T-helper 2 cell treated with Interferon-gamma antibody and Interleukin-4, amounts not matched to agents 5 μg/mL and 100 μg/mL, for 36 hours (primary cell): ENCODE results near the gene CACNA1C.
A peak's percentile ranks its signal among the peaks of the same experiment; 100 is the strongest.

Experiments used
- DNase-seq: peaks from one replicate; pipeline ENCODE4 v3.0.0; 2021; ENCODE audit warnings: low spot score
- H3K27ac Mint-ChIP-seq: one replicate; pipeline ENCODE4 v1.8.0; 2021; ENCODE audit warnings: mild to moderate bottlenecking, mixed read lengths
- H3K27me3 Mint-ChIP-seq: one replicate; pipeline ENCODE4 v1.8.0; 2021; ENCODE audit warnings: low read depth, mixed read lengths
- H3K36me3 Mint-ChIP-seq: one replicate; pipeline ENCODE4 v1.8.0; 2021; ENCODE audit warnings: low read depth, mixed read lengths
- H3K4me1 Mint-ChIP-seq: one replicate; pipeline ENCODE4 v1.8.0; 2021; ENCODE audit warnings: low read depth, mixed read lengths
- H3K4me3 Mint-ChIP-seq: one replicate; pipeline ENCODE4 v1.8.0; 2022; ENCODE audit warnings: mild to moderate bottlenecking, moderate library complexity, mixed read lengths
- H3K9me3 Mint-ChIP-seq: one replicate; pipeline ENCODE4 v1.8.0; 2021; ENCODE audit warnings: mixed read lengths

CACNA1C gene

GRCh38 chr12:2387103-2387834, 334.5 kb downstream of the CACNA1C start:
- H3K27ac Mint-ChIP-seq = no peak overlapping the region
- DNase-seq = peak; percentile 27

GRCh38 chr12:2389079-2389790, 336.4 kb downstream of the CACNA1C start:
- H3K4me3 Mint-ChIP-seq = no peak overlapping the region
- no peak for DNase-seq
- no peaks in the 10 kb centered on the region for H3K36me3 Mint-ChIP-seq
- H3K4me1 Mint-ChIP-seq = no peaks in the 10 kb centered on the region
- H3K27me3 Mint-ChIP-seq = peaks cover 10% of the 10 kb centered on the region
- H3K9me3 Mint-ChIP-seq = no peaks in the 10 kb centered on the region
- no peak overlapping the region for H3K27ac Mint-ChIP-seq

More at GRCh38 chr12:2387103-2387834, 334.5 kb downstream of the CACNA1C start:
- no peaks in the 10 kb centered on the region for H3K36me3 Mint-ChIP-seq
- H3K4me3 Mint-ChIP-seq = no peak overlapping the region
- H3K4me1 Mint-ChIP-seq = no peaks in the 10 kb centered on the region
- H3K9me3 Mint-ChIP-seq = no peaks in the 10 kb centered on the region
- H3K27me3 Mint-ChIP-seq = peaks cover 13% of the 10 kb centered on the region

GRCh38 chr12:2390133-2390532, 337.3 kb downstream of the CACNA1C start:
- H3K27me3 Mint-ChIP-seq = peaks cover 8% of the 10 kb centered on the region
- H3K4me1 Mint-ChIP-seq = no peaks in the 10 kb centered on the region
- DNase-seq = no peak
- H3K9me3 Mint-ChIP-seq = no peaks in the 10 kb centered on the region
- H3K36me3 Mint-ChIP-seq = no peaks in the 10 kb centered on the region
- no peak overlapping the region for H3K27ac Mint-ChIP-seq
- no peak overlapping the region for H3K4me3 Mint-ChIP-seq

GRCh38 chr12:2390850-2391390, 338.1 kb downstream of the CACNA1C start:
- no peaks in the 10 kb centered on the region for H3K36me3 Mint-ChIP-seq
- no peak for DNase-seq
- H3K27ac Mint-ChIP-seq = no peak overlapping the region
- no peaks in the 10 kb centered on the region for H3K4me1 Mint-ChIP-seq
- H3K9me3 Mint-ChIP-seq = no peaks in the 10 kb centered on the region
- H3K27me3 Mint-ChIP-seq = peaks cover 8% of the 10 kb centered on the region
- H3K4me3 Mint-ChIP-seq = no peak overlapping the region

GRCh38 chr12:2391740-2392331, 339.0 kb downstream of the CACNA1C start:
- Mint-ChIP-seq H3K27me3 (peaks cover 8% of the 10 kb centered on the region), H3K9me3 (no peaks in the 10 kb centered on the region), H3K4me1 (no peaks in the 10 kb centered on the region), H3K36me3 (no peaks in the 10 kb centered on the region), H3K27ac (no peak overlapping the region), H3K4me3 (no peak overlapping the region)
- DNase-seq = no peak

GRCh38 chr12:2393016-2393415, 340.2 kb downstream of the CACNA1C start:
- no peaks in the 10 kb centered on the region for H3K36me3 Mint-ChIP-seq
- H3K27me3 Mint-ChIP-seq = peaks cover 8% of the 10 kb centered on the region
- H3K27ac Mint-ChIP-seq = no peak overlapping the region
- no peaks in the 10 kb centered on the region for H3K9me3 Mint-ChIP-seq
- no peaks in the 10 kb centered on the region for H3K4me1 Mint-ChIP-seq
- no peak for DNase-seq
- H3K4me3 Mint-ChIP-seq = no peak overlapping the region

GRCh38 chr12:2393996-2394395, 341.2 kb downstream of the CACNA1C start:
- no peaks in the 10 kb centered on the region for H3K36me3 Mint-ChIP-seq
- no peaks in the 10 kb centered on the region for H3K9me3 Mint-ChIP-seq
- no peak overlapping the region for H3K27ac Mint-ChIP-seq
- H3K4me3 Mint-ChIP-seq = no peak overlapping the region
- H3K27me3 Mint-ChIP-seq = peaks cover 8% of the 10 kb centered on the region
- no peaks in the 10 kb centered on the region for H3K4me1 Mint-ChIP-seq
- no peak for DNase-seq

GRCh38 chr12:2395354-2395977, 342.7 kb downstream of the CACNA1C start:
- Mint-ChIP-seq H3K27ac (no peak overlapping the region), H3K9me3 (no peaks in the 10 kb centered on the region), H3K4me1 (no peaks in the 10 kb centered on the region), H3K27me3 (peaks cover 12% of the 10 kb centered on the region), H3K36me3 (no peaks in the 10 kb centered on the region), H3K4me3 (no peak overlapping the region)
- peak; percentile 7 for DNase-seq

GRCh38 chr12:2396448-2396871, 343.7 kb downstream of the CACNA1C start:
- H3K4me3 Mint-ChIP-seq = no peak overlapping the region
- no peak for DNase-seq
- H3K27me3 Mint-ChIP-seq = peaks cover 4% of the 10 kb centered on the region
- H3K9me3 Mint-ChIP-seq = no peaks in the 10 kb centered on the region
- no peaks in the 10 kb centered on the region for H3K36me3 Mint-ChIP-seq
- no peaks in the 10 kb centered on the region for H3K4me1 Mint-ChIP-seq
- no peak overlapping the region for H3K27ac Mint-ChIP-seq

- Mint-ChIP-seq H3K4me3 (no peak overlapping the region), H3K4me1 (no peaks in the 10 kb centered on the region), H3K36me3 (no peaks in the 10 kb centered on the region), H3K27ac (no peak overlapping the region), H3K9me3 (no peaks in the 10 kb centered on the region), H3K27me3 (peaks cover 4% of the 10 kb centered on the region)
- DNase-seq = no peak
These were observed 344.7 kb downstream of the CACNA1C start for GRCh38 chr12:2397356-2398045.

GRCh38 chr12:2401040-2401439, 348.3 kb downstream of the CACNA1C start:
- Mint-ChIP-seq H3K27me3 (peaks cover 11% of the 10 kb centered on the region), H3K27ac (no peak overlapping the region), H3K36me3 (no peaks in the 10 kb centered on the region), H3K4me3 (no peak overlapping the region), H3K9me3 (no peaks in the 10 kb centered on the region), H3K4me1 (no peaks in the 10 kb centered on the region)
- DNase-seq = no peak

GRCh38 chr12:2402073-2402579, 349.3 kb downstream of the CACNA1C start:
- Mint-ChIP-seq H3K27ac (no peak overlapping the region), H3K27me3 (peaks cover 11% of the 10 kb centered on the region), H3K9me3 (no peaks in the 10 kb centered on the region), H3K4me3 (no peak overlapping the region), H3K36me3 (no peaks in the 10 kb centered on the region), H3K4me1 (no peaks in the 10 kb centered on the region)
- DNase-seq = no peak

- H3K27ac Mint-ChIP-seq = no peak overlapping the region
- no peak for DNase-seq
- H3K9me3 Mint-ChIP-seq = no peaks in the 10 kb centered on the region
- no peaks in the 10 kb centered on the region for H3K36me3 Mint-ChIP-seq
- peaks cover 11% of the 10 kb centered on the region for H3K27me3 Mint-ChIP-seq
- no peaks in the 10 kb centered on the region for H3K4me1 Mint-ChIP-seq
- no peak overlapping the region for H3K4me3 Mint-ChIP-seq
These were observed 350.6 kb downstream of the CACNA1C start for GRCh38 chr12:2403221-2403976.
